Gastroesophageal sphincter (tissue), 3 donors: ENCODE results near the gene GDF2.

ENCODE experiments used
- CTCF ChIP-seq, 4 experiments: fragments of 200-600 bp in 2 of 4; fragments of 450-650 bp in 2 of 4; sonication (generic) in 1 of 4; IDR thresholded peaks; one replicate each; pipeline ENCODE4 v1.5.1; 2017 to 2019; ENCODE audit warnings: antibody characterized with exemption in 4 of 4, mild to moderate bottlenecking in 2 of 4, moderate library complexity in 2 of 4
- EP300 ChIP-seq: sonication (generic); formaldehyde crosslinking; IDR thresholded peaks from one replicate; pipeline ENCODE4 v1.6.1; 2017; ENCODE audit warnings: antibody characterized with exemption, mild to moderate bottlenecking
- POLR2A ChIP-seq, 2 donors: fragments of 450-650 bp; IDR thresholded peaks; one replicate each; pipeline ENCODE4 v1.6.1; 2017; ENCODE audit warnings: antibody characterized with exemption in 2 of 2, mild to moderate bottlenecking in 2 of 2, moderate library complexity in 1 of 2
- POLR2AphosphoS5 ChIP-seq: sonication (generic); formaldehyde crosslinking; IDR thresholded peaks from one replicate; pipeline ENCODE4 v1.6.1; 2017; ENCODE audit warnings: antibody characterized with exemption

DNA sequence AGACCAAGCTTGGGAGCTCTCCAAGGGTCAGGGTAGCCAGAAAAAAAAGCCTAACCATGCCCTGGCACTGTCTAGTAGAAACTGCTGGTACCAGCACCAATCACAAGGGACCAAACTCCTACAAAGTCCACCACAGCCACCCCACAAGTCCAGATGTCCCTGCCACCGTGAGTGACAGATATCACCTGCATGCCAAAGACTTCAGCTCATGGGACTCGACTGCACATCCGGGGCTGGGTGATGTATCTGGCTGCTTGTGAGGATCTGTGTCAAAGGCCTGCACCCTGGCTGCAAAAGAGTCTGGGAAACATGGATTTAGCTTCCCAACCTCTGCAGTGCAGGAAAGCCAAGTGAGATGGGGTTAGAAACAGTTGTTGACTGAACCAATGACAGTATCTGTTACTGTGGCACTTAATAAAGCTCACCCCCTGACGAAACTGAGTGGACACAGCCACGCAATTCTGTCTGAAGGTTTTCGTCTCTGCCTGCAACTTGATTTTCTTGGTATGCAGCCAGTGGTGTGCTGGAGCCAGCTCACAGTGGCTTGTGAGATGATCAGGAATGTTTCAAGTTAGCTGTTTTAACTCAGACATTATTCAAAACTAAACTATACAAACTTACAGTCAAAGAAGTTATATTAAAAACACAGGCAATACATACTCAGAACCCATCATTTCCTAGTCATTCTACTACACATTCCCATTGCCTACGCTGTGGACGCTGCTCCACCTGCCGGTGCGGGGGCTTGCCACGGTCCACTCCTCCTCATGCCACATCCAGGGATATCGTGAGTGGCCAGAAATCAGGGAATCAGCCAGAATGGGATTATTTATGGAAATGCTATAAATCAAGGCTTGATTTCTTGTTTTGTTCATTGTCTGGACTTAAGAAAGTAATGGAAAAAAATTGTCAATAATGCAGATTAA lies 52.6 kb downstream of the GDF2 start:
- TF ChIP-seq POLR2A (IDR thresholded peaks at IDR 0.05) (no peak), CTCF (IDR thresholded peaks at IDR 0.05) (peak in 1 of 4 experiments; percentile 31), POLR2AphosphoS5 (no peak), EP300 (no peak)
